ENCODE results near the gene TMEM50A.
"Not testable (repeated sequence)": the region's sequence is repeated elsewhere in the genome, so short reads cannot be mapped to it uniquely, and the experiment has no call there.

- not testable (repeated sequence) for TF ChIP-seq RAD21 (CRISPR knock-in tag; IDR thresholded peaks at IDR 0.05); ZNF782 (CRISPR knock-in tag; IDR thresholded peaks at IDR 0.05; ENCODE audit: borderline replicate concordance); KLF15 (CRISPR knock-in tag; IDR thresholded peaks at IDR 0.05; ENCODE audit: borderline replicate concordance); SIN3B (IDR thresholded peaks at IDR 0.05; ENCODE audit: low read length); MAFG (CRISPR knock-in tag; IDR thresholded peaks at IDR 0.05); CTCF (CRISPR knock-in tag; IDR thresholded peaks at IDR 0.05); ZNF83 (CRISPR knock-in tag; IDR thresholded peaks at IDR 0.05; ENCODE audit: borderline replicate concordance); ZHX2 (IDR thresholded peaks at IDR 0.05; ENCODE audit: low read depth); ZHX2 (CRISPR knock-in tag; IDR thresholded peaks at IDR 0.05; ENCODE audit: borderline replicate concordance); U2AF1 (optimal IDR thresholded peaks at IDR 0.05; ENCODE audit: low read depth, low read length); POLR2A (IDR thresholded peaks at IDR 0.05; ENCODE audit: insufficient read depth in 1 of 2, low read depth in 2 of 2, low read length in 2 of 2); MXD4 (CRISPR knock-in tag; IDR thresholded peaks at IDR 0.05); SAP130 (CRISPR knock-in tag; IDR thresholded peaks at IDR 0.05; ENCODE audit: low read depth)
Observed at GRCh38 chr1:25329336-25329735, 8.8 kb upstream of the TMEM50A start.
